HepG2 (cell line): Measurements from ENCODE around the gene FNDC3B. TPM values are rescaled to one million over a fixed set of nuclear protein-coding genes. Genes with fewer than 3 reads are reported as not detected.

Experiments used
- BCLAF1 ChIP-seq: fragments of 450-650 bp; IDR thresholded peaks from 2 replicates; pipeline ENCODE4 v1.6.1; 2017; ENCODE audit warnings: mild to moderate bottlenecking
- BRCA1 ChIP-seq: sonication (generic); formaldehyde crosslinking; IDR thresholded peaks from 2 replicates; pipeline ENCODE4 v1.4.0; 2020; ENCODE audit warnings: missing genetic modification reagents
- CREB3 ChIP-seq: sonication (generic); formaldehyde crosslinking; IDR thresholded peaks from 2 replicates; pipeline ENCODE4 v1.5.0; 2020; ENCODE audit warnings: missing genetic modification reagents
- MAFF ChIP-seq: IDR thresholded peaks from 2 replicates; pipeline ENCODE4 v1.6.1; 2011; ENCODE audit warnings: low read depth, low read length, improper control_type of control experiment
- NKX3-1 ChIP-seq: sonication (generic); formaldehyde crosslinking; IDR thresholded peaks from 2 replicates; pipeline ENCODE4 v1.5.0; 2020; ENCODE audit warnings: missing genetic modification reagents
- NRL ChIP-seq: sonication (generic); formaldehyde crosslinking; IDR thresholded peaks from 2 replicates; pipeline ENCODE4 v1.5.0; 2020; ENCODE audit warnings: missing genetic modification reagents, mild to moderate bottlenecking, moderate library complexity, borderline replicate concordance
- SSRP1 ChIP-seq: IDR thresholded peaks from 2 replicates; pipeline ENCODE4 v1.6.1; 2016; ENCODE audit warnings: control low read depth
- TBX3 ChIP-seq: fragments of 450-650 bp; IDR thresholded peaks from 2 replicates; pipeline ENCODE4 v1.6.1; 2017; ENCODE audit warnings: antibody characterized with exemption, mild to moderate bottlenecking, inconsistent platforms, borderline replicate concordance
- TSC22D2 ChIP-seq: sonication (generic); formaldehyde crosslinking; IDR thresholded peaks from 2 replicates; pipeline ENCODE4 v1.5.1; 2020; ENCODE audit warnings: missing genetic modification reagents, mild to moderate bottlenecking, borderline replicate concordance
- ZNF251 ChIP-seq: sonication (generic); formaldehyde crosslinking; IDR thresholded peaks from 2 replicates; pipeline ENCODE4 v1.9.0; 2021; ENCODE audit warnings: mild to moderate bottlenecking, missing genetic modification reagents
- ZNF337 ChIP-seq: sonication (generic); formaldehyde crosslinking; IDR thresholded peaks from 2 replicates; pipeline ENCODE4 v1.5.1; 2020; ENCODE audit warnings: missing genetic modification reagents, low read depth, mild to moderate bottlenecking, borderline replicate concordance
- ZNF557 ChIP-seq: sonication (generic); formaldehyde crosslinking; IDR thresholded peaks from 2 replicates; pipeline ENCODE4 v1.4.0; 2020; ENCODE audit warnings: missing genetic modification reagents
- ZNF615 ChIP-seq: sonication (generic); formaldehyde crosslinking; IDR thresholded peaks from 2 replicates; pipeline ENCODE4 v1.5.0; 2020; ENCODE audit warnings: mild to moderate bottlenecking, missing genetic modification reagents, borderline replicate concordance
- ZNF792 ChIP-seq: IDR thresholded peaks from 2 replicates; pipeline ENCODE4 v1.6.1; 2016
- polyA plus RNA-seq, 8 experiments: library from polyadenylated mRNA; depleted of rRNA in 3 of 8; stranded (reverse) in 7 of 8; unstranded in 1 of 8; fragments of >200 nt; fragmentation: Illumina TruSeq in 4 of 8; extraction: Trizol in 4 of 8; gene quantifications; 2 replicates each; pipeline versions ENCODE4 v1.2.1 to v1.2.3, GENCODE V29; 2011 to 2016; ENCODE audit warnings: low read depth in 4 of 8, missing spikeins in 1 of 8, mixed read lengths in 1 of 8; ENCODE audit not compliant: insufficient read depth in 1 of 8
- total RNA-seq, 5 experiments: library from RNA; depleted of rRNA; stranded (reverse); fragments of >200 nt; fragmentation: Illumina TruSeq; extraction: Trizol; gene quantifications; 2 replicates each; pipeline ENCODE4 v1.2.3, GENCODE V29; 2016; ENCODE audit warnings: low read depth in 1 of 5
- TF ChIP-seq, protein P1 (sequence below): sonication (generic); formaldehyde crosslinking; IDR thresholded peaks from 2 replicates; pipeline ENCODE4 v1.5.0; 2020; ENCODE audit warnings: missing genetic modification reagents, mild to moderate bottlenecking, borderline replicate concordance
- TF ChIP-seq, protein P2 (sequence below): sonication (generic); formaldehyde crosslinking; IDR thresholded peaks from 2 replicates; pipeline ENCODE4 v1.8.1; 2023; ENCODE audit warnings: mild to moderate bottlenecking, missing genetic modification reagents, borderline replicate concordance

The FNDC3B gene
- total and polyA plus RNA-seq, 2 of the 13 experiments (the other 11 are each of a cell fraction or from before 2014, with no cell fraction given), result 74.8 to 103 TPM

- TF ChIP-seq BRCA1 (no peak), CREB3 (CRISPR knock-in tag) (no peak), TSC22D2 (CRISPR knock-in tag) (no peak), TBX3 (no peak), ZNF615 (CRISPR knock-in tag) (no peak), MAFF (0 out of 2 replicates have a peak, but pooled peaks have one; percentile 4), ZNF337 (CRISPR knock-in tag) (no peak), ZNF557 (CRISPR knock-in tag) (no peak), NKX3-1 (CRISPR knock-in tag) (no peak), SSRP1 (CRISPR knock-in tag) (peak; percentile 22; the same call in 1 of the 2 replicates), ZNF251 (CRISPR knock-in tag) (no peak), ZNF792 (CRISPR knock-in tag) (no peak), NRL (CRISPR knock-in tag) (no peak), BCLAF1 (no peak)
- TF ChIP-seq, protein P1, sequence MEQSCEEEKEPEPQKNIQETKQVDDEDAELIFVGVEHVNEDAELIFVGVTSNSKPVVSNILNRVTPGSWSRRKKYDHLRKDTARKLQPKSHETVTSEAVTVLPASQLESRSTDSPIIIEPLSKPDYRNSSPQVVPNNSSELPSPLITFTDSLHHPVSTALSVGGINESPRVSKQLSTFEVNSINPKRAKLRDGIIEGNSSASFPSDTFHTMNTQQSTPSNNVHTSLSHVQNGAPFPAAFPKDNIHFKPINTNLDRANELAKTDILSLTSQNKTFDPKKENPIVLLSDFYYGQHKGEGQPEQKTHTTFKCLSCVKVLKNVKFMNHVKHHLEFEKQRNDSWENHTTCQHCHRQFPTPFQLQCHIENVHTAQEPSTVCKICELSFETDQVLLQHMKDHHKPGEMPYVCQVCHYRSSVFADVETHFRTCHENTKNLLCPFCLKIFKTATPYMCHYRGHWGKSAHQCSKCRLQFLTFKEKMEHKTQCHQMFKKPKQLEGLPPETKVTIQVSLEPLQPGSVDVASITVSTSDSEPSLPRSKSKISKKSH (CRISPR knock-in tag), result no peak
- TF ChIP-seq, protein P2, sequence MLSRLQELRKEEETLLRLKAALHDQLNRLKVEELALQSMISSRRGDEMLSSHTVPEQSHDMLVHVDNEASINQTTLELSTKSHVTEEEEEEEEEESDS (CRISPR knock-in tag), result no peak
These were observed 142.7 kb downstream of the FNDC3B start (continued) for GRCh38 chr3:172181932-172182586.
